Gastrocnemius medialis (tissue), 4 donors: ENCODE results near the gene MTG1. TPM values are rescaled to one million over a fixed set of nuclear protein-coding genes. Genes with fewer than 3 reads are reported as not detected.

Source experiments
- ATAC-seq, 2 donors: fragments of 150-250 bp; one replicate each; pipeline ENCODE4 v1.9.1; 2016
- DNase-seq, 2 donors: peaks; one replicate each; pipeline ENCODE4 v3.0.0-alpha.2; 2019
- H3K27ac ChIP-seq, 4 donors: fragments of 200-600 bp; sonication (generic); 1 replicate in 1 of 4; 2 replicates in 3 of 4; pipeline ENCODE4 v1.5.1; 2016 to 2018; ENCODE audit warnings: mild to moderate bottlenecking in 2 of 4, moderate library complexity in 1 of 4
- H3K27me3 ChIP-seq, 3 donors: fragments of 200-600 bp; sonication (generic) in 2 of 3; 1 replicate in 1 of 3; 2 replicates in 2 of 3; pipeline versions ENCODE4 v1.5.1 to v1.6.0; 2016 to 2019; ENCODE audit warnings: mild to moderate bottlenecking in 1 of 3, moderate library complexity in 1 of 3
- H3K36me3 ChIP-seq, 2 donors: fragments of 200-600 bp; sonication (generic) in 1 of 2; one replicate each; pipeline ENCODE4 v1.5.1; 2017 to 2018
- H3K4me1 ChIP-seq, 2 donors: fragments of 200-600 bp; sonication (generic) in 1 of 2; one replicate each; pipeline ENCODE4 v1.5.1; 2016 to 2017; ENCODE audit warnings: mild to moderate bottlenecking in 2 of 2
- H3K4me3 ChIP-seq, 4 donors: fragments of 200-600 bp; sonication (generic) in 3 of 4; 1 replicate in 1 of 4; 2 replicates in 3 of 4; pipeline ENCODE4 v1.5.1; 2016 to 2019; ENCODE audit warnings: mild to moderate bottlenecking in 2 of 4
- H3K9me3 ChIP-seq, 3 donors: fragments of 200-600 bp; sonication (generic) in 2 of 3; 1 replicate in 1 of 3; 2 replicates in 2 of 3; pipeline ENCODE4 v1.5.1; 2016 to 2019
- CTCF ChIP-seq, 5 experiments: fragments of 450-650 bp in 3 of 5; fragments of 200-600 bp in 2 of 5; sonication (generic) in 2 of 5; IDR thresholded peaks in 4 of 5; conservative IDR thresholded peaks in 1 of 5; 1 replicate in 4 of 5; 2 replicates in 1 of 5; pipeline ENCODE4 v1.5.1; 2016 to 2019; ENCODE audit warnings: antibody characterized with exemption in 5 of 5, mild to moderate bottlenecking in 3 of 5, moderate library complexity in 3 of 5
- POLR2A ChIP-seq, 2 donors: fragments of 450-650 bp; IDR thresholded peaks; one replicate each; pipeline ENCODE4 v1.6.1; 2017; ENCODE audit warnings: antibody characterized with exemption in 2 of 2, mild to moderate bottlenecking in 2 of 2, moderate library complexity in 2 of 2
- in situ Hi-C, 4 donors: fragments of 200-750 bp; cut with MboI; loops; one replicate each; pipeline versions ENCODE4 v1.15.0 to v1.8.0; 2017; ENCODE audit warnings: low sequenced_read_pairs in 4 of 4
- intact Hi-C: fragments of 100-400 bp; cut with DNase I; formaldehyde crosslinking; loops from one replicate; pipeline ENCODE4 v1.15.1; 2023; ENCODE audit warnings: low total_unique reads
- total RNA-seq, 4 donors: library from RNA; depleted of rRNA; stranded (reverse); fragments of >200 nt; gene quantifications; one replicate each; pipeline versions ENCODE4 v1.1.0 to v1.2.3, GENCODE V29; 2016

MTG1 gene
- total RNA-seq, 4 donors from 2014 or later = 12.2 to 23.9 (median 14.1) TPM

- DNase-seq (no peak), ATAC-seq (no peak)
- Histone ChIP-seq H3K27ac (no peak overlapping the region), H3K27me3 (no peaks in the 10 kb centered on the region), H3K4me1 (no peaks in the 10 kb centered on the region), H3K9me3 (peaks cover 0 to 4% (median 0%) of the 10 kb centered on the region in 3 donors), H3K4me3 (no peak overlapping the region), H3K36me3 (peaks cover 0 to 49% of the 10 kb centered on the region in 2 donors)
- intact Hi-C loops (no loop called here), in situ Hi-C loops (no loop called here)
- TF ChIP-seq POLR2A (IDR thresholded peaks at IDR 0.05) = no peak
- no peak for TF ChIP-seq CTCF (IDR thresholded peaks at IDR 0.05 in 4 of 5, conservative IDR thresholded peaks at IDR 0.05 in 1 of 5)
These were observed 21.8 kb downstream of the MTG1 start for GRCh38 chr10:133415752-133416151.

- Histone ChIP-seq H3K9me3 (no peaks in the 10 kb centered on the region), H3K27ac (no peak overlapping the region), H3K36me3 (peaks cover 0 to 31% of the 10 kb centered on the region in 2 donors), H3K27me3 (peaks cover 0 to 6% (median 5%) of the 10 kb centered on the region in 3 donors), H3K4me1 (no peaks in the 10 kb centered on the region), H3K4me3 (no peak overlapping the region)
- no peak for TF ChIP-seq CTCF (IDR thresholded peaks at IDR 0.05 in 4 of 5, conservative IDR thresholded peaks at IDR 0.05 in 1 of 5)
- no peak for TF ChIP-seq POLR2A (IDR thresholded peaks at IDR 0.05)
- in situ Hi-C loops (no loop called here), intact Hi-C loops (no loop called here)
- ATAC-seq (no peak), DNase-seq (no peak)
These were observed 24.5 kb downstream of the MTG1 start for GRCh38 chr10:133418289-133418993.

- Histone ChIP-seq H3K27me3 (peaks cover 0 to 6% (median 5%) of the 10 kb centered on the region in 3 donors), H3K4me3 (no peak overlapping the region), H3K9me3 (no peaks in the 10 kb centered on the region), H3K36me3 (peaks cover 0 to 31% of the 10 kb centered on the region in 2 donors), H3K27ac (no peak overlapping the region), H3K4me1 (no peaks in the 10 kb centered on the region)
- DNase-seq = no peak
- ATAC-seq = no peak
- no peak for TF ChIP-seq CTCF (IDR thresholded peaks at IDR 0.05 in 4 of 5, conservative IDR thresholded peaks at IDR 0.05 in 1 of 5)
- no peak for TF ChIP-seq POLR2A (IDR thresholded peaks at IDR 0.05)
- in situ Hi-C loops (no loop called here), intact Hi-C loops (no loop called here)
These were observed 25.4 kb downstream of the MTG1 start for GRCh38 chr10:133419211-133419950.

- H3K36me3 ChIP-seq = peaks cover 0 to 29% of the 10 kb centered on the region in 2 donors
- TF ChIP-seq POLR2A (IDR thresholded peaks at IDR 0.05) (no peak), CTCF (IDR thresholded peaks at IDR 0.05 in 4 of 5, conservative IDR thresholded peaks at IDR 0.05 in 1 of 5) (no peak)
- H3K4me3 ChIP-seq = no peak overlapping the region
- DNase-seq (no peak), ATAC-seq (no peak)
- intact Hi-C loops = no loop called here
- peaks cover 0 to 6% (median 5%) of the 10 kb centered on the region in 3 donors for H3K27me3 ChIP-seq
- H3K27ac ChIP-seq = no peak overlapping the region
- no peaks in the 10 kb centered on the region for H3K9me3 ChIP-seq
- in situ Hi-C loops = no loop called here
- H3K4me1 ChIP-seq = no peaks in the 10 kb centered on the region
These were observed 26.1 kb downstream of the MTG1 start for GRCh38 chr10:133420028-133420427.
